Measurements from ENCODE around the gene ZMIZ1.

GRCh38 chr10:79236433-79236765, 167.6 kb downstream of the ZMIZ1 start:
- TF ChIP-seq TP53 (CRISPR knock-in tag; IDR thresholded peaks at IDR 0.05) (no peak), ESRRA (IDR thresholded peaks at IDR 0.05; ENCODE audit: borderline replicate concordance, low read length) (no peak), SREBF2 (IDR thresholded peaks at IDR 0.05) (no peak), USF2 (IDR thresholded peaks at IDR 0.05) (no peak), CTCF (IDR thresholded peaks at IDR 0.05) (no peak), POLR2A (IDR thresholded peaks at IDR 0.05; ENCODE audit: low read length) (no peak), EP300 (IDR thresholded peaks at IDR 0.05) (no peak), RAD21 (conservative IDR thresholded peaks at IDR 0.05 in 1 of 2, IDR thresholded peaks at IDR 0.05 in 1 of 2) (no peak), CHD4 (IDR thresholded peaks at IDR 0.05; ENCODE audit: borderline replicate concordance) (no peak), RNF2 (IDR thresholded peaks at IDR 0.05; ENCODE audit: borderline replicate concordance, low read depth) (no peak), CEBPB (IDR thresholded peaks at IDR 0.05) (no peak), NR3C1 (IDR thresholded peaks at IDR 0.05) (no peak), RFX5 (IDR thresholded peaks at IDR 0.05) (no peak)
